NB4 (cell line): ENCODE results near the gene EPHA5.

ENCODE experiments used
- DNase-seq: peaks from one replicate; pipeline ENCODE4 v3.0.0; 2010; ENCODE audit warnings: low read depth
- H3K4me3 ChIP-seq: one replicate; pipeline ENCODE4 v1.5.1; 2011; ENCODE audit warnings: mild to moderate bottlenecking, low read depth, low read length, moderate library complexity
- MAX ChIP-seq: IDR thresholded peaks from 2 replicates; pipeline ENCODE4 v1.6.1; 2011; ENCODE audit warnings: low read depth, low read length
- MYC ChIP-seq: IDR thresholded peaks from 2 replicates; pipeline ENCODE4 v1.6.1; 2011; ENCODE audit warnings: low read depth, low read length
- POLR2A ChIP-seq: IDR thresholded peaks from 2 replicates; pipeline ENCODE4 v1.6.1; 2011; ENCODE audit warnings: mild to moderate bottlenecking; ENCODE audit not compliant: insufficient read length; ENCODE audit errors: extremely low read depth
- TF ChIP-seq, protein P1 (sequence below): IDR thresholded peaks from one replicate; pipeline ENCODE4 v1.5.1; 2012; ENCODE audit warnings: low read depth, low read length

Gene EPHA5

DNA sequence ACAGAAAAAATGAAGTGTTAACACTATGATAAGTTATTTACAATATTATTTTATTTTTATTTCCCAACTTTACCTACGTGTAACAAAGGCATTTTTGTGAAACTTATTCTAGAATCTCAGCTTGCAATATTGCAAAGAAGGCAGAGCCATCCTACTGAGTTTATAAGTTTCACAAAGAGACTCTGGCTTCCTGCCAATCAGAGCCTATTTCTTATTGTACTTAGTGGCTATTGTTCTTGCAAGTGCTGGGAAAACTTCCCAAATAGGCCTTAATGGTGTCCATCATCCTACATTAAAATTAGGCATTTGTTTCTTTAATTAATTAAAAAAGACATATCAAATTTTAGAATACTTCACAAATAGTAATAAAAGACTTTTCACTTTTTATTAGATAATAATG is 233.2 kb downstream of the EPHA5 start:
- no peak for DNase-seq
- TF ChIP-seq, protein P1, sequence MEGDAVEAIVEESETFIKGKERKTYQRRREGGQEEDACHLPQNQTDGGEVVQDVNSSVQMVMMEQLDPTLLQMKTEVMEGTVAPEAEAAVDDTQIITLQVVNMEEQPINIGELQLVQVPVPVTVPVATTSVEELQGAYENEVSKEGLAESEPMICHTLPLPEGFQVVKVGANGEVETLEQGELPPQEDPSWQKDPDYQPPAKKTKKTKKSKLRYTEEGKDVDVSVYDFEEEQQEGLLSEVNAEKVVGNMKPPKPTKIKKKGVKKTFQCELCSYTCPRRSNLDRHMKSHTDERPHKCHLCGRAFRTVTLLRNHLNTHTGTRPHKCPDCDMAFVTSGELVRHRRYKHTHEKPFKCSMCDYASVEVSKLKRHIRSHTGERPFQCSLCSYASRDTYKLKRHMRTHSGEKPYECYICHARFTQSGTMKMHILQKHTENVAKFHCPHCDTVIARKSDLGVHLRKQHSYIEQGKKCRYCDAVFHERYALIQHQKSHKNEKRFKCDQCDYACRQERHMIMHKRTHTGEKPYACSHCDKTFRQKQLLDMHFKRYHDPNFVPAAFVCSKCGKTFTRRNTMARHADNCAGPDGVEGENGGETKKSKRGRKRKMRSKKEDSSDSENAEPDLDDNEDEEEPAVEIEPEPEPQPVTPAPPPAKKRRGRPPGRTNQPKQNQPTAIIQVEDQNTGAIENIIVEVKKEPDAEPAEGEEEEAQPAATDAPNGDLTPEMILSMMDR = no peak
- TF ChIP-seq MAX = no peak
- TF ChIP-seq MYC = no peak
- no peak for TF ChIP-seq POLR2A
- no peak overlapping the region for H3K4me3 ChIP-seq

DNA sequence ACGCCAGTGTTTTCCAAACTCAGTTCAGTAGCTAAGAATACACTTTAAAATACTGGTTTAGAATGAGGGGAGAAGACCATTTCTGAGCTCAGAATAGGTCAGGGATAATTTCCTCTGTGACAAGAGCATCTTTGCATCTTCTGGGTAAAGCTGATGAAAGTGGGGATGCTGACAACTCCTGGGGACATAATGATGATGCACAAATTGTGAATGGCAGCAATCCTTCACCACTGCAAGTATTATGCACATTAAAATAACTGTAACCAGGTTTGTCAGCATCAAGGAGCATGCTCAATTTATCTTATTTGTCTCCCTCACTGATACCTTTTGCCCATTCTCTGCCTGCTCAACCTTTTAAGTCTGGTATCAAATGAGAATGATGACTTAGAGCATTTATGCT is 248.2 kb downstream of the EPHA5 start:
- H3K4me3 ChIP-seq = no peak overlapping the region
- TF ChIP-seq MAX = no peak
- no peak for TF ChIP-seq MYC
- TF ChIP-seq, protein P1 = no peak
- TF ChIP-seq POLR2A = no peak
- DNase-seq = no peak

DNA sequence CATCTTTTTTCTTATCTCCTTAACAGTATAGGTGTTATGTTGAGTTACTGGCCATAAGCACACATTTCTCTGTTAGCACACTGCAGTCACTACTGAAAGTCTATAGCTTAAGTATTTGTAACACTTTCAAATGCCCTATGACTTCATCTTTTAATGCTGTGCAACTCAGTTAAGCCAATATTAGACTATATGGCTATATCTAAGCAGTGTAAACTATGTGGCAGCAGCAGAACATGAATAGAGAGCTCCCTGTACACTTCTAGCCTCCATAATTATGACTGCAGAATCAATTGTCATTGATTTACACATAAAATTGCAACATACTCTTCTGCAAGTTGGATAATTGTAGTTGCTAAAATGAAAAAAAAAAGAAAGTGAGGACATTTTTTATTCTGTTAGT is 250.3 kb downstream of the EPHA5 start:
- DNase-seq = no peak
- no peak overlapping the region for H3K4me3 ChIP-seq
- no peak for TF ChIP-seq POLR2A
- TF ChIP-seq MYC = no peak
- TF ChIP-seq MAX = no peak
- TF ChIP-seq, protein P1 = no peak

DNA sequence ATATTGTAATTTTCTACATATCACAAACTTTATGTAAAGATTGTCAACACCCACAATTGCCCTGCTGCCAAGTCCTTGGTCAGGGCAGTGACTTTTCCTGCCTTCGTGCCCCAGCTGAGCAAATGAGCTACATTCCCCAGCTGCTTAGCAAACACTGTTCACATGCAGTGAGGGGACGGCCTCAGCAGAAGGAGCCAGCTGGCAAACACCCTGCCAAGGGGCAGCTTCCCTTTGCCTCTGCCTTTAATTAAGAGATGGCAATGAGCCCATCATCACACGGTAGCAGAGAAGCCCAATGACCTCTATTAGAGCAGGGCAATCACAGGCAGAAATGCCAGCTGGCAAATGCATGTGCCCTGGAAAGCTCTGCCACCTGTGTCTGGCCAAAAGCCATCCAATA is 253.4 kb downstream of the EPHA5 start:
- no peak for DNase-seq
- no peak overlapping the region for H3K4me3 ChIP-seq
- TF ChIP-seq MYC (no peak), MAX (no peak), POLR2A (no peak)
- TF ChIP-seq, protein P1 = no peak

DNA sequence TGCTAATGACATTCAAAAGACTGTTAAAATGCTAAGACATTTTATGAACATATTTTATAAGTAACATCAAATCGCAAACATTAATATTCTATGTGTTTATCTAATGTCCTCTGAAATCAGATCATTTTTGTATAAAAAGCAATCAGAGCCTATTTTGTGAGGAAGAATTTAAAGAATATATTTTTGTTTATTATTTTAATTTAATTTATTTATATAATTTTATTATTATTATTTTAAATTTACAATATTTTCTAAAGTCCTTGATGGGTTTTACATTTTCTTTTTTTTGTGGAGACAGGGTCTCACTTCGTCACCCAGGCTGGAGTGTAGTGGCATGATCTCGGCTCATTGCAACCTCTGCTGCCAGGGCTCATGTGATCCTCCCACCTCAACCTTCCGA is 262.8 kb downstream of the EPHA5 start:
- no peak overlapping the region for H3K4me3 ChIP-seq
- DNase-seq = no peak
- TF ChIP-seq MAX = no peak
- no peak for TF ChIP-seq POLR2A
- no peak for TF ChIP-seq MYC
- TF ChIP-seq, protein P1 = no peak

DNA sequence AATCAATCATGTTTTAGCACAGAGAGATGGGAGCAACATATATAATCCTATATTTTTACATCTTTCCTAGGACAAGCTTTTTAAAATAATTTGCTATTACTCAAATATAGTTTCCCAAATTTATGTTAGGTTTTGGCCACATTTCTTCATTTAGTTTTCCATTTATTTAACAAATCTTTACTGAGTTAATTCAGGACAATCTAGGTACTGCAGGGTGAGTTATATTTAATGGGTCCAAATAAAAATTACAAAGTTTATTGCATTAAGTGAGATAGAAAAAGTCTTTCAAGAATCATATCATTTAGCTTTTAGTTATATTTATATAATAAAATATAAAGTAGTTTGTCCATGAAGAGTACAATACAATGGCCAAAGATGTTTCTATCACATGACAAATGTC is 269.2 kb downstream of the EPHA5 start:
- no peak overlapping the region for H3K4me3 ChIP-seq
- TF ChIP-seq MYC = no peak
- TF ChIP-seq POLR2A = no peak
- TF ChIP-seq MAX = no peak
- TF ChIP-seq, protein P1 = no peak
- no peak for DNase-seq
